NK-92 (cell line): ENCODE data around the gene LRRC14B.

ENCODE experiments used
- DNase-seq: peaks from one replicate; lab custom pipeline; 2025; ENCODE audit not compliant: unreplicated experiment; lab: John Stamatoyannopoulos, UW

LRRC14B gene

DNA sequence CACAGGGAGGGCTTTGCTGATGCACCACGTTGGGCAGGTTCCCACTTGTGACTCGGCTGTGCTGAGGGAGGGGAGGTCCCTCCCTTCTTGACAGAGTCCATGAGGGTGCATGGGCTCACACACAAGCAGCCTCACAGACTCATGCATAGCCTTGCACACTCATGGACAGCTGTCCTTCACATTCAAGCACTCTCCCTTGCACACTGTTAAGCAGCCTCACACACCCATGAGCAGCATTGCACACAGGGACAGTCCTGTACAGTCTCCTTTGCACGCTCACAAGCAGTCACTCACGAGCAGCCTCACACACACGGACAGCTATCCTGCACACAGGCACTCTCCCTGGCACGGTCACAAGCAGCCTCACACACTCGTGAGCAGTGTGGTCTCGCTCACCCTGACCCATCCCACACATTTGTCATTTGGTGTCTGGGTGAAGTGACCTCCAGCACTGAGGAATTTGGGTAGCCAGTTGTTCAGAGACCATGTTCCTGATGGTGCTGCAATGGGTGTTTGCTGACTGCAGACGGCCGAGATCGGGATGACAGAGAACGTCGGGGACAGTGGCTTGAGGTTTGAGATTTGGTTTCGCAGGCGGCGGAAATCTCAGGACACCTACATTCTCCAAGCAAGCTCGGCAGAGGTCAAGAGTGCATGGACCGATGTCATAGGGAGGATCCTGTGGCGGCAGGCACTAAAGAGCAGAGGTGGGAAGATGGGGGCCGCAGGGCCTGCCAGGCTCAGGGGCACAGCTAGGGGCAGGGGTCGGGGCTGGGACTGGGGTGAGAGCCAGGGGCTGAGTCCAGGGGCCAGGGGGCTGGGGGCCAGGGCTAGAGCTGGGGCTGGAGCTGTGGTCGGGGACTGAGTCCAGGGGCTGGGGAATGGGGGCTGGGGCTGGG is 17.7 kb upstream of the LRRC14B start:
- no peak for DNase-seq

GRCh38 chr5:174291-174600 is 17.0 kb upstream of the LRRC14B start:
- DNase-seq, result no peak

DNA sequence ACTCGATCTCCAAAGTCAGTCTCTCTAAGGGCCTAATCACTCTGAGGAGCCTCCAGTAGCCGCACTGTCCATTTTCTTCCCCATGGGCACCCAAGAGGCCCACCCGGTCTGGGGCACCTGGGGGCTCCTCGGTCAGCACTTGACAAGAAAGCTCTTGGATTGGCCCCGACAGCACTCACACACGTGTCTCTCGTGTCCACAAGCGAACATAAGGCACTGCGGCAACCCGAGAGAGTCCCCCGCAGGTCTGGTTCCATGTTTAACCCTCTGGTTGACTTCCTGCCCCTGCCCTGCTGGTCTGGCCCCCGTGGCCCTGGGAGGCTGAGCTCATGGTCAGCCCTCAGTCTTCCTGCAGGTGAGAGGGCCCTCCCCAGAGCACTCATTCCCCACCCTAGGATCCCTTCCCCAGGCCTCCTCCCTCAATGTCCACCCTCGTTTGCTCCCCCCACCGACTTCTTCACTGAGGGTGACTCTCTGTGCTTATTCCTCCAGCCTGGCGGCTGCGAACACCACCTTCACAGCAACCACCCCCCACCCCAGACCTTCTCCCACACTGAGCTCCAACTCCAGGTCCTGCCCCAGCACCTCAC is 16.3 kb upstream of the LRRC14B start:
- no peak for DNase-seq

GRCh38 chr5:176296-176823 is 14.9 kb upstream of the LRRC14B start:
- DNase-seq, result no peak

DNA sequence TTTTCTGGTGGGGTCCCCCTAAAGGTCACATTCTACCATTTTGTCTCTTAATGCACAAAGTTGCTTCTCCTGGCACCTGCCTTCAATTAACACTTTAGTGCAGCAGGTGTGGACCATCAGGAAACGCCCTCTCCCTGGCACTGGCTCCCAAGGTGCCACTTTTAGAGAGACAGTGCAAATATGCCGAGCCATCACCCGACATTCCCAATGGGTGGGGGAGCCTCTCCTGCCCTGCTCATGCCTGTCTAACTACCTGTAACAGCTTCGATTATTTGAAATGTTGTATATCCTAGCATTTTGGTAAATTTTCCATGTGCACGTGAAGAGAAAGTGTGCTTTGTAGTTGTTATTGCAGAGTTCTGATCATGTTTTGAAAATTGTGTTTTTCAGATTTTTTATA is 13.2 kb upstream of the LRRC14B start:
- no peak for DNase-seq

DNA sequence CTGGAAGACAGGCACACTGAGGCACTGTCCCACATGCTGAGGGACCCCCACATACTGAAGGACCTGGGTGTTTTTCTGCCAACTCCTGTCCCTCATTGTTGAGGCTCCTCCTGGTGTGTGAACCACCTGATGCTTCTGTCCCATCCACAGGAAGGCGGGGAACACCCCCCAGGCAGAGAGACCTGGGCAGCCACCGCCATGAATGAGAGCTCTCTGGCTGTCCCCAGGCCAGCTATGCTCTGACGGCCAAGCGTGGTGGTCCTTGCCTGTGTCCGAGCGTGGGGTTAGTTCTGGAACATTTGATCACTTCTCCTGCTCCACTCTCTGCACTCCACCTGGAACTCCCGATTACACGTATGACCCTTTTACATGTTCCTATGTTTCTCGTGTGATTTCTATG is 11.9 kb upstream of the LRRC14B start:
- DNase-seq, result no peak

DNA sequence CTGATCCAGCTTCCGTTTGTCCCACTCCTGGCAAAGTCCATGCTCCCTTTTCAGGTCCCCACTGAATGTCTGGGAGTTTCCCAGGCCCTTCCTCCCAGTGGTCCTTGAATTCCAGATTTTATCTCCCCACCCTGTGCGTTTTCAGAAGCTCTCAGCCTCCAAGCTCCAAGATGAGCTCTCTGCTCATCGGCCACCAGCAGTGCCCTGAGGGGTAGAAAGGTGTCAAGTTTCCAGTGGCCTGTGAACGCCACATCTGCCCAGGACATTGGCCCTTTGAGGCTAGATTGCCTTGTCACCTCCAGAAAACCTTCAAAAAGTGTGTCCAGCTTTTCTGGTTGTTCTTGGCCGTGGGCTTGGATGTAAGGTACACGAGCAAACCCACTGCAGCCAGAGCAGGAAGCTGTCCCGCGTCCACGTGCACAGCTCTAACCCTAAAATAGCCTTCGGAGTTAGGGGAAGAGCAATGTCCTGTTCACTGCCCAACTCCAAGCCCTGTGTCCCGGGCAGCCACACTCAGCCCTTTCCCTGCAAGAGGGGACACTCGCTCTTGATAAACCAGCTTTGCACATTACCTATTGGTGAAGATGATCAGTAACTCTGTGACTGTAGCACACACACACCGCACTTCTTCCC is 10.9 kb upstream of the LRRC14B start:
- no peak for DNase-seq

- DNase-seq, result no peak
Observed at GRCh38 chr5:181160-181559, 10.1 kb upstream of the LRRC14B start.

- DNase-seq, result no peak
Observed at GRCh38 chr5:181566-181965, 9.7 kb upstream of the LRRC14B start.

- DNase-seq, result no peak
Observed at GRCh38 chr5:182126-182525, 9.2 kb upstream of the LRRC14B start.

- no peak for DNase-seq
Observed at GRCh38 chr5:184471-184870, 6.8 kb upstream of the LRRC14B start.

- no peak for DNase-seq
Observed at GRCh38 chr5:185095-186070, 5.9 kb upstream of the LRRC14B start.

DNA sequence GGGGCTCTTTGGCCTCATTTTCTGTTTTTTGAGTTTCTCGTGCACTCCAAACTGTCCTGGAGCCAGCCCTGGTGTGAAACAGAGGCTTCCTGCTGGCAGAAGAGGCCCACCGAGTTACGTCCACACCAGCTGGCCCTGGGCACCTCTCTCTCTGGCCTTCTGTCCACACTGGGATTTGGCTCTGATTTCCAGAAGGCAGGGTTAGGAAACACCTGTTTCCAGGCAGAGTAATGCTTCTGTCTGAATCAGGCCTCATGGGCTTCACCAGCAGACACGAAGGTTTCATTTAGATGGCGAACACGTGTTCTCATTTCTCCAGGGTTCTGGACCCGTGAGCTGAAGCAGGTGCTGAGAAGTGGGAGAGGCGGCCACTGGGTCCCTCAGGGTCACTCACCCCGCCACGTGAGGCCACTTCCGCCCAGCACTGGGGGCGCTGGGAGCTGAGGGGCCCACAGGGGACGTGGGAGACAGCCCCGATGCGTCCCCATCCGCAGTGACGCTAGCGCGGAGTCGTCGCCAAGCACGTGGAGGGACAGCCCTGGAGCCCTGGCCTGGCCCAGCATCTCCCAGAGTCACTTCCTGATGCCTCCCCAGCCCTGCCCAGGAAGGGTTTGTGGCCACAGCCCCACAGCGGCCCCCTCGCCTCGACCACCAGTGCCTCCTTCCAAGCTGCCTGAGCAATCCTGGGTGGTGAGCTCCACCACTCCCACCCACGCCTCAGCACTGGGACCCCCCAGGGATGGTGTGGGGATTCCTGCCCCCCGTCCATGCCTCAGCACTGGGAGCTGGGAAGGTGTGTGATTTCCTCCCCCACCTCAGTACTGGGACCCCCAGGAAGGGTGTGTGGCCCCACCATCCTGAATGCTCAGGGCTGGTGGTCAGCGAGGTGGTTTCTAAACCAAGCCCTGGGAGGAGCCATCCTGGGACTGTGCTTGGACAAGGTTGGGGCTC is 4.9 kb upstream of the LRRC14B start:
- DNase-seq, result no peak

DNA sequence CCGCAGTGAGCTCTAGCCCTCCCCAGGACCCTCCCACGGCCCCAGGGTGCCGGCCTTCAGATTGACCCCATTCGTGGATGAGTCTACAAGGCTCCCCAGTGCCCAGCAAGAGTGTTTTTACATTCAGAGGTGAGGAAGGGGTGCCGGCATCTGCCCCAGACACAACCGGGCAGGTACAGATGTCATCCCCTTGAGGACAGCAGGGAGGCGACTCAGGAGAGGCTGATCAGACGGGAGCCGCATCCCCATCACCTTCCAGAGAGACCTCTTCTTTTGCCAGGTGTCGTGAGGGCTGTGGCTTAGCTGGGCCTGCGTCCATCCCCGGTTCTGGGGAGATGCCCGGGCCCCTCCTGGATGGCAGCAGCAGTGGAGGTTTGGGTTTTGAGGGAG is 4.3 kb upstream of the LRRC14B start:
- DNase-seq, result no peak

- DNase-seq, result no peak
Observed at GRCh38 chr5:187617-188451, 3.5 kb upstream of the LRRC14B start.

DNA sequence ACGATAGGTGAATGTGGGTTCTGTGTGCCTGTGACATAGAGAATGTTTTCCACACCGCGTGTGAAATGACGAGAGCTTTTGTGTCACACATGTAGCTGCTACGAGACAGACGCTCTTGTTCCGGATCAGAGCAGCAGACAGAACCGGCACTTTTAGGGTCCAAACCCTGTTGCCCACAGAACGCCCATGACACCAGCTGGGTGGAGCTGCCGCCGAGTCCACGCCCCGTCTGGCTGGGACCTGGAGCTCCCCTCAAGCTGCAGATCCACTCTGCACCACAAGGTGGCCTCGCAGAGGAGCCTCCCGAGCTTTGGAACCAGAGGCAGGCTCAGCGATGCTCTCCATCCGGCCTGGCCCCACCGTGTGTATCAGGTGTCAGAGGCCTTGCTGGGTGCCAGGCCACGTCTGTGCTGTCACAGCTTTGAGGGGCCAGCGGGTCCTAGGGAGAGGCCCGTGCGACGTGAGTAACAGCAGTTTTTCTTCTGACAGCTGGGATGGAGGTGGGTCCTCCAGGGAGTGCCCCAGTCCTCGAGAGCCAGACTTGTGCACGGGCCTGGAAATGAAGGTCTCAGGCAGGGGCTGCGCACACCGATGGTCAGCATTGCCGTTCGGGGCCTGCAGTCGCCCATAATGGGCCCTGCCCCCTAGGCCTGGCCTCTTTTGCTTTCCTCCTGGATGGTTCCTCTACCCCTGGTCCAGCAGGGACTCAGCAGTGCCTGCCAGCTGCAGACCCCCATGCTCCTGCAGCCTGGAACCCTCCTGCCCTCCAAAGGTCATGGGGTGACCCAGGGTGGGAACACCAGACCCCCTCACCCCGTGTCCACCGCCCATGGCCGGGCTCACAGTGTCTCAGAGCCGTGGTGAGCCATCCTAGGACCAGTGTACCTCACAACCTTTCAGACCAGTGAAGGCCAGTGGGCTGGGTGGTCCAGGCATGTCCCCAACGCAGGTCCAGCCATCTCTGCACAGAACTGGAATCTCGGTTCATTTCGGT is 2.5 kb upstream of the LRRC14B start:
- no peak for DNase-seq

GRCh38 chr5:189486-189885 is 1.8 kb upstream of the LRRC14B start:
- DNase-seq, result no peak

DNA sequence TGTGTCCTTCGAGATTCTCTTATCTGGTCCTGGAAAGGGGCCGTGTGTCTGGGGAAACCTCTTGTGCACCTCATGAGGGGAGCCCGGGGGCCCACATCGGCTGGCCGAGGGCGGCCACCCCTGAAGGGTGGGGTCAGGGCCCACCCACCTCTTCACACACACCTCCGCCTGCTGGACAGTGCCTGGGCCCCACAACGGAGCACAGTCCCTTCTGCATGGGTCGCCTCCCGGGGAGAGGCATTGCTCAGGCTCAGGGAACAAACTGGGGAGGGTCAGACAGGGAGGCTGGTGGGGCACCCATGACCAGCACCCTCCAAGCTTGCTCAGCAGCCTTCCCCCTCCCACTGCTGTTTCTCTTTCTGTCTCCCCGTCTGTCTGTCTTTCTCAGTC is 1.3 kb upstream of the LRRC14B start:
- no peak for DNase-seq
